Transverse colon (tissue), 4 donors: Measurements from ENCODE around the gene EFEMP1. TPM values are rescaled to one million over a fixed set of nuclear protein-coding genes. Genes with fewer than 3 reads are reported as not detected.

ENCODE experiments used
- DNase-seq: peaks from one replicate; pipeline ENCODE4 v3.0.0-alpha.2; 2019
- H3K27ac ChIP-seq, 4 donors: fragments of 200-600 bp; sonication (generic); 2 replicates each; pipeline ENCODE4 v1.5.1; 2016 to 2018; ENCODE audit warnings: inconsistent platforms in 4 of 4
- H3K27me3 ChIP-seq: fragments of 200-600 bp; sonication (generic); 2 replicates; pipeline ENCODE4 v1.5.1; 2017; ENCODE audit warnings: inconsistent platforms
- H3K36me3 ChIP-seq, 4 donors: fragments of 200-600 bp; sonication (generic); 2 replicates each; pipeline ENCODE4 v1.5.1; 2017 to 2019; ENCODE audit warnings: inconsistent platforms in 4 of 4
- H3K4me1 ChIP-seq, 4 donors: fragments of 200-600 bp; sonication (generic); 2 replicates each; pipeline ENCODE4 v1.5.1; 2017 to 2020; ENCODE audit warnings: inconsistent platforms in 4 of 4
- H3K4me3 ChIP-seq, 4 donors: fragments of 200-600 bp; sonication (generic); 1 replicate in 1 of 4; 2 replicates in 3 of 4; pipeline versions ENCODE4 v1.5.1 to v1.6.1; 2017 to 2019; ENCODE audit warnings: inconsistent platforms in 4 of 4
- H3K9me3 ChIP-seq, 2 donors: fragments of 200-600 bp; sonication (generic); 2 replicates each; pipeline ENCODE4 v1.5.1; 2017 to 2019; ENCODE audit warnings: inconsistent platforms in 2 of 2
- CTCF ChIP-seq, 5 experiments: fragments of 200-600 bp in 3 of 5; fragments of 450-650 bp in 2 of 5; sonication (generic) in 3 of 5; IDR thresholded peaks; 1 replicate in 2 of 5; 2 replicates in 3 of 5; pipeline ENCODE4 v1.5.1; 2016 to 2017; ENCODE audit warnings: antibody characterized with exemption in 5 of 5, inconsistent platforms in 3 of 5, mild to moderate bottlenecking in 2 of 5, moderate library complexity in 1 of 5
- EP300 ChIP-seq: sonication (generic); formaldehyde crosslinking; IDR thresholded peaks from one replicate; pipeline ENCODE4 v1.6.1; 2017; ENCODE audit warnings: antibody characterized with exemption, low read depth
- POLR2A ChIP-seq: fragments of 450-650 bp; IDR thresholded peaks from one replicate; pipeline ENCODE4 v1.6.1; 2016; ENCODE audit warnings: antibody characterized with exemption, mild to moderate bottlenecking, moderate library complexity
- POLR2AphosphoS5 ChIP-seq, 3 donors: sonication (generic); formaldehyde crosslinking; IDR thresholded peaks; one replicate each; pipeline ENCODE4 v1.6.1; 2016; ENCODE audit warnings: antibody characterized with exemption in 3 of 3
- WGBS, 2 donors: methylation state at CpG; one replicate each; pipeline ENCODE4 v1.1.5; 2018; ENCODE audit warnings: low coverage in 1 of 2; 5-methylcytosine and 5-hydroxymethylcytosine counted together
- in situ Hi-C, 4 donors: fragments of 200-750 bp; cut with MboI; loops; one replicate each; pipeline versions ENCODE4 v1.15.0 to v1.15.1; 2017; ENCODE audit warnings: low sequenced_read_pairs in 3 of 4, low pct_ligation_motif_present in 1 of 4, low pct_unique_long_range_greater_than_20kb in 1 of 4
- intact Hi-C: fragments of 100-400 bp; cut with DNase I; formaldehyde crosslinking; loops from one replicate; pipeline ENCODE4 v1.15.1; 2023; ENCODE audit warnings: low total_unique reads
- total RNA-seq, 4 donors: library from RNA; depleted of rRNA; stranded (reverse); fragments of >200 nt; gene quantifications; one replicate each; pipeline ENCODE4 v1.1.0, GENCODE V29; 2016

Gene EFEMP1
- total RNA-seq, 4 donors from 2014 or later, result 12.0 to 34.8 (median 26.5) TPM

GRCh38 chr2:55926246-55926645, 2.7 kb upstream of the EFEMP1 start:
- Histone ChIP-seq H3K4me3 (no peak overlapping the region), H3K36me3 (no peaks in the 10 kb centered on the region), H3K27me3 (peaks cover 48% of the 10 kb centered on the region), H3K27ac (no peak overlapping the region), H3K4me1 (peaks cover 0 to 6% (median 3%) of the 10 kb centered on the region in 4 donors), H3K9me3 (no peaks in the 10 kb centered on the region)
- in situ Hi-C loops (no loop called here), intact Hi-C loops (no loop called here)
- no peak for TF ChIP-seq POLR2A
- TF ChIP-seq EP300, result no peak
- TF ChIP-seq POLR2AphosphoS5 (IDR thresholded peaks at IDR 0.05), result no peak
- TF ChIP-seq CTCF (IDR thresholded peaks at IDR 0.05), result no peak
- no peak for DNase-seq
- 26% methylated on average over 1 of the region's 1 CpG; no CpG with 5 or more reads in 1 of the 2 donors for WGBS, 2 donors

GRCh38 chr2:55923982-55924321, 370 bp upstream of the EFEMP1 start:
- no peak for DNase-seq
- peak overlapping the region in 3 of 4 donors; percentile 41 to 44 (median 43) for H3K27ac ChIP-seq
- no peaks in the 10 kb centered on the region for H3K9me3 ChIP-seq
- peak overlapping the region in 3 of 4 donors; percentile 29 to 52 (median 37) for H3K4me3 ChIP-seq
- intact Hi-C loops (no loop called here), in situ Hi-C loops (no loop called here)
- H3K27me3 ChIP-seq, result peaks cover 48% of the 10 kb centered on the region
- H3K36me3 ChIP-seq, result no peaks in the 10 kb centered on the region
- 0 to 8% methylated on average over 1 to 8 of the region's 8 CpGs for WGBS, 2 donors
- TF ChIP-seq POLR2AphosphoS5 (IDR thresholded peaks at IDR 0.05), result no peak
- no peak for TF ChIP-seq POLR2A
- no peak for TF ChIP-seq EP300
- no peak for TF ChIP-seq CTCF (IDR thresholded peaks at IDR 0.05)
- H3K4me1 ChIP-seq, result peaks cover 0 to 6% (median 3%) of the 10 kb centered on the region in 4 donors

- no peak for TF ChIP-seq EP300
- TF ChIP-seq POLR2A, result no peak
- Histone ChIP-seq H3K4me1 (peaks cover 0 to 6% (median 3%) of the 10 kb centered on the region in 4 donors), H3K27me3 (peaks cover 48% of the 10 kb centered on the region), H3K4me3 (peak overlapping the region in 3 of 4 donors; percentile 29 to 52 (median 37)), H3K36me3 (no peaks in the 10 kb centered on the region), H3K27ac (peak overlapping the region in 2 of 4 donors; percentile 41 to 58), H3K9me3 (no peaks in the 10 kb centered on the region)
- no peak for DNase-seq
- in situ Hi-C loops, result no loop called here
- WGBS, 2 donors, result 17 to 28% methylated on average over 14 to 19 of the region's 19 CpGs
- intact Hi-C loops, result no loop called here
Measured at GRCh38 chr2:55922291-55922907, 1.2 kb downstream of the EFEMP1 start.

GRCh38 chr2:55919574-55919973, 4.0 kb downstream of the EFEMP1 start:
- peaks cover 28% of the 10 kb centered on the region for H3K27me3 ChIP-seq
- no peaks in the 10 kb centered on the region for H3K9me3 ChIP-seq
- 66 to 93% methylated on average over 3 of the region's 3 CpGs for WGBS, 2 donors
- TF ChIP-seq POLR2AphosphoS5 (IDR thresholded peaks at IDR 0.05) (no peak), CTCF (IDR thresholded peaks at IDR 0.05) (no peak), POLR2A (no peak), EP300 (no peak)
- in situ Hi-C loops (no loop called here), intact Hi-C loops (no loop called here)
- no peak overlapping the region for H3K4me3 ChIP-seq
- DNase-seq, result no peak
- H3K4me1 ChIP-seq, result peaks cover 0 to 6% (median 3%) of the 10 kb centered on the region in 4 donors
- no peaks in the 10 kb centered on the region for H3K36me3 ChIP-seq
- no peak overlapping the region for H3K27ac ChIP-seq
